Measurements from ENCODE around the gene BAD. TPM values are rescaled to one million over a fixed set of nuclear protein-coding genes. Genes with fewer than 3 reads are reported as not detected.

BAD gene
- total and polyA plus RNA-seq, 2 experiments from 2014 or later = 52.0 to 122 TPM

- Histone ChIP-seq H3K4me2 (peak overlapping the region; percentile 94), H3K27ac (no peak overlapping the region), H3K9me3 (ENCODE audit: low read depth) (no peaks in the 10 kb centered on the region), H3K4me1 (ENCODE audit: insufficient read depth) (peaks cover 22% of the 10 kb centered on the region), H2AFZ (no peak overlapping the region), H3K36me3 (replicated peaks; ENCODE audit: insufficient read depth, low read depth) (no peaks in the 10 kb centered on the region), H4K20me1 (ENCODE audit: insufficient read depth, poor library complexity, severe bottlenecking) (no peaks in the 10 kb centered on the region), H3K9me2 (replicated peaks; ENCODE audit: insufficient read depth) (no peaks in the 10 kb centered on the region), H3K79me2 (peaks cover 34% of the 10 kb centered on the region), H3K4me3 (no peak overlapping the region), H3K27me3 (no peaks in the 10 kb centered on the region)
- DNase-seq (ENCODE audit: low spot score) = no peak
- WGBS (ENCODE audit: low lambda C conversion rate, missing lambda C conversion rate) = 71% methylated on average over 2 of the region's 3 CpGs
- TF ChIP-seq CTCF (IDR thresholded peaks at IDR 0.05; ENCODE audit: poor library complexity) = no peak
- no peak for TF ChIP-seq EZH2phosphoT487 (IDR thresholded peaks at IDR 0.05; ENCODE audit: low read depth, severe bottlenecking, unreplicated experiment)
- TF ChIP-seq EZH2 (IDR thresholded peaks at IDR 0.05; ENCODE audit: borderline replicate concordance) = no peak
These were observed 57.0 kb downstream of the BAD start for GRCh38 chr11:64227405-64227956.

GRCh38 chr11:64226507-64227051, 57.9 kb downstream of the BAD start:
- H3K36me3 ChIP-seq (replicated peaks; ENCODE audit: insufficient read depth, low read depth) = no peaks in the 10 kb centered on the region
- peaks cover 22% of the 10 kb centered on the region for H3K4me1 ChIP-seq (ENCODE audit: insufficient read depth)
- no peaks in the 10 kb centered on the region for H3K9me2 ChIP-seq (replicated peaks; ENCODE audit: insufficient read depth)
- DNase-seq (ENCODE audit: low spot score) = no peak
- no peaks in the 10 kb centered on the region for H3K27me3 ChIP-seq
- peak overlapping the region; percentile 88 for H2AFZ ChIP-seq
- peaks cover 29% of the 10 kb centered on the region for H3K79me2 ChIP-seq
- 33% methylated on average over 26 of the region's 26 CpGs for WGBS (ENCODE audit: low lambda C conversion rate, missing lambda C conversion rate)
- no peaks in the 10 kb centered on the region for H3K9me3 ChIP-seq (ENCODE audit: low read depth)
- H3K27ac ChIP-seq = peak overlapping the region; percentile 75
- no peak for TF ChIP-seq EZH2phosphoT487 (IDR thresholded peaks at IDR 0.05; ENCODE audit: low read depth, severe bottlenecking, unreplicated experiment)
- no peak for TF ChIP-seq EZH2 (IDR thresholded peaks at IDR 0.05; ENCODE audit: borderline replicate concordance)
- TF ChIP-seq CTCF (IDR thresholded peaks at IDR 0.05; ENCODE audit: poor library complexity) = no peak
- no peaks in the 10 kb centered on the region for H4K20me1 ChIP-seq (ENCODE audit: insufficient read depth, poor library complexity, severe bottlenecking)
- H3K4me2 ChIP-seq = peak overlapping the region; percentile 94
- H3K4me3 ChIP-seq = peak overlapping the region; percentile 66

GRCh38 chr11:64225608-64226506, 58.6 kb downstream of the BAD start, which contains the start of the genes NUDT22 and TRPT1:
NUDT22 (plus strand) TSS chr11:64226274; CDS start chr11:64226653, 379 bp downstream.
TRPT1 (minus strand) TSS chr11:64226186; CDS start chr11:64225860, 326 bp downstream.
- H3K4me2 ChIP-seq = peak within 1 kb of the TSS; percentile 94
- H4K20me1 ChIP-seq (ENCODE audit: insufficient read depth, poor library complexity, severe bottlenecking) = no peaks in the 10 kb centered on the region
- H3K4me3 ChIP-seq = peak within 1 kb of the TSS; percentile 66
- peaks cover 25% of the 10 kb centered on the region for H3K79me2 ChIP-seq
- no peaks in the 10 kb centered on the region for H3K36me3 ChIP-seq (replicated peaks; ENCODE audit: insufficient read depth, low read depth)
- no peaks in the 10 kb centered on the region for H3K9me2 ChIP-seq (replicated peaks; ENCODE audit: insufficient read depth)
- peak within 1 kb of the TSS; percentile 76 for H3K27ac ChIP-seq
- H2AFZ ChIP-seq = peak within 1 kb of the TSS; percentile 88
- under 1% methylated on average over 35 of the region's 54 CpGs for WGBS (ENCODE audit: low lambda C conversion rate, missing lambda C conversion rate)
- H3K4me1 ChIP-seq (ENCODE audit: insufficient read depth) = peaks cover 22% of the 10 kb centered on the region
- no peaks in the 10 kb centered on the region for H3K9me3 ChIP-seq (ENCODE audit: low read depth)
- TF ChIP-seq CTCF (IDR thresholded peaks at IDR 0.05; ENCODE audit: poor library complexity) (peak; percentile 32), EZH2 (IDR thresholded peaks at IDR 0.05; ENCODE audit: borderline replicate concordance) (no peak)
- H3K27me3 ChIP-seq = no peaks in the 10 kb centered on the region
- peak; percentile 95 for DNase-seq (ENCODE audit: low spot score)

Measured in hepatocyte (in vitro differentiated cells).